GM12892 (cell line): ENCODE results near the gene ABCA5.
"Not testable (repeated sequence)": the region's sequence is repeated elsewhere in the genome, so short reads cannot be mapped to it uniquely, and the experiment has no call there.

ENCODE experiments used
- DNase-seq: peaks from one replicate; pipeline ENCODE4 v3.0.0; 2011; ENCODE audit not compliant: insufficient read length
- FAIRE-seq: peaks from 2 replicates; lab custom pipeline; 2011; peaks lifted over from hg19 to GRCh38; lab: Jason Lieb, UNC
- POLR2A ChIP-seq: IDR thresholded peaks from 2 replicates; pipeline ENCODE4 v1.6.1; 2011; ENCODE audit warnings: low read depth, low read length, control low read depth
- POLR2AphosphoS5 ChIP-seq: IDR thresholded peaks from 2 replicates; pipeline ENCODE4 v1.6.1; 2011; ENCODE audit warnings: low read depth, low read length, control low read depth
- TAF1 ChIP-seq: IDR thresholded peaks from 2 replicates; pipeline ENCODE4 v1.6.1; 2011; ENCODE audit warnings: low read depth, mild to moderate bottlenecking, control low read depth, low read length, borderline replicate concordance

ABCA5 gene

GRCh38 chr17:69286257-69286656 is 40.7 kb downstream of the ABCA5 start:
- no peak for TF ChIP-seq POLR2A
- no peak for TF ChIP-seq POLR2AphosphoS5
- no peak for TF ChIP-seq TAF1
- FAIRE-seq (no peak), DNase-seq (no peak)

- DNase-seq (no peak), FAIRE-seq (no peak)
- TF ChIP-seq POLR2A (no peak), TAF1 (no peak), POLR2AphosphoS5 (no peak)
Measured at GRCh38 chr17:69284646-69285045, 42.3 kb downstream of the ABCA5 start.

- TF ChIP-seq TAF1 (no peak), POLR2AphosphoS5 (no peak), POLR2A (no peak)
- peak; percentile 9 for FAIRE-seq
- no peak for DNase-seq
Measured at GRCh38 chr17:69282002-69282401, 44.9 kb downstream of the ABCA5 start.

GRCh38 chr17:69276279-69276678 is 50.7 kb downstream of the ABCA5 start:
- not testable (repeated sequence) for FAIRE-seq, DNase-seq

- FAIRE-seq (no peak), DNase-seq (no peak)
- TF ChIP-seq POLR2A: no peak
- no peak for TF ChIP-seq TAF1
- TF ChIP-seq POLR2AphosphoS5: no peak
Measured at GRCh38 chr17:69275751-69276150, 51.2 kb downstream of the ABCA5 start.

GRCh38 chr17:69271023-69271422 is 55.9 kb downstream of the ABCA5 start:
- TF ChIP-seq TAF1 (no peak), POLR2AphosphoS5 (no peak), POLR2A (no peak)
- no peak for FAIRE-seq
- no peak for DNase-seq

- FAIRE-seq (no peak), DNase-seq (no peak)
- TF ChIP-seq POLR2AphosphoS5 (no peak), TAF1 (no peak), POLR2A (no peak)
Measured at GRCh38 chr17:69269131-69269998, 57.6 kb downstream of the ABCA5 start.

- DNase-seq: no peak
- no peak for FAIRE-seq
- no peak for TF ChIP-seq POLR2A
- no peak for TF ChIP-seq TAF1
- TF ChIP-seq POLR2AphosphoS5: no peak
Measured at GRCh38 chr17:69268543-69269014, 58.4 kb downstream of the ABCA5 start.

GRCh38 chr17:69267219-69267618 is 59.7 kb downstream of the ABCA5 start:
- DNase-seq (no peak), FAIRE-seq (no peak)
- TF ChIP-seq POLR2AphosphoS5 (no peak), TAF1 (no peak), POLR2A (no peak)

GRCh38 chr17:69265873-69266272 is 61.1 kb downstream of the ABCA5 start:
- no peak for DNase-seq
- TF ChIP-seq TAF1 (no peak), POLR2AphosphoS5 (no peak), POLR2A (no peak)
- FAIRE-seq: peak; percentile 30

- DNase-seq: no peak
- no peak for FAIRE-seq
Measured at GRCh38 chr17:69254187-69254586, 72.7 kb downstream of the ABCA5 start.

GRCh38 chr17:69250641-69251040 is 76.3 kb downstream of the ABCA5 start:
- DNase-seq (no peak), FAIRE-seq (no peak)
- TF ChIP-seq TAF1: no peak
- TF ChIP-seq POLR2A: no peak
- no peak for TF ChIP-seq POLR2AphosphoS5

More at GRCh38 chr17:69254187-69254586, 72.7 kb downstream of the ABCA5 start:
- TF ChIP-seq POLR2AphosphoS5: no peak
- TF ChIP-seq TAF1: no peak
- no peak for TF ChIP-seq POLR2A
